HCT116 (cell line): ENCODE measurements around the gene ADARB2.

Source experiments
- CEBPB ChIP-seq: IDR thresholded peaks from 2 replicates; pipeline ENCODE4 v1.6.1; 2012; ENCODE audit warnings: low read depth
- CTCF ChIP-seq, 3 experiments: fragments of 200-600 bp in 1 of 3; sonication (generic) in 1 of 3; IDR thresholded peaks in 2 of 3; conservative IDR thresholded peaks in 1 of 3; 2 replicates each; pipeline ENCODE4 v1.5.1; 2012 to 2017; ENCODE audit warnings: low read depth in 2 of 3, low read length in 2 of 3, antibody characterized with exemption in 1 of 3, borderline replicate concordance in 1 of 3, control low read depth in 1 of 3, mild to moderate bottlenecking in 1 of 3, mixed read lengths in 1 of 3, mixed run types in 1 of 3, moderate library complexity in 1 of 3; ENCODE audit not compliant: insufficient read depth in 1 of 3
- JUND ChIP-seq: IDR thresholded peaks from 2 replicates; pipeline ENCODE4 v1.6.1; 2012
- MAX ChIP-seq: IDR thresholded peaks from 2 replicates; pipeline ENCODE4 v1.6.1; 2012
- POLR2AphosphoS5 ChIP-seq: IDR thresholded peaks from 2 replicates; pipeline ENCODE4 v1.6.1; 2011; ENCODE audit warnings: mild to moderate bottlenecking, low read depth, low read length, moderate library complexity
- SRF ChIP-seq: IDR thresholded peaks from 2 replicates; pipeline ENCODE4 v1.6.1; 2012; ENCODE audit warnings: low read depth
- ZBTB33 ChIP-seq: IDR thresholded peaks from 2 replicates; pipeline ENCODE4 v1.6.1; 2011; ENCODE audit warnings: mild to moderate bottlenecking, low read length, moderate library complexity; ENCODE audit not compliant: insufficient replicate concordance; ENCODE audit errors: extremely low read depth

- TF ChIP-seq JUND: no peak
- TF ChIP-seq ZBTB33: no peak
- no peak for TF ChIP-seq CTCF (IDR thresholded peaks at IDR 0.05 in 2 of 3, conservative IDR thresholded peaks at IDR 0.05 in 1 of 3; ENCODE audit: borderline replicate concordance in 1 of 3, insufficient read depth in 1 of 3, low read depth in 2 of 3, low read length in 2 of 3)
- TF ChIP-seq SRF: no peak
- no peak for TF ChIP-seq CEBPB
- no peak for TF ChIP-seq POLR2AphosphoS5
- no peak for TF ChIP-seq MAX
Measured at GRCh38 chr10:1406967-1407945, 330.1 kb downstream of the ADARB2 start.
